Brain microvascular endothelial cell (primary cell): Measurements from ENCODE around the gene TMEM179.

Source experiments
- DNase-seq: peaks from one replicate; pipeline ENCODE4 v3.0.0-alpha.2; 2020
- H3K27ac ChIP-seq: fragments of 250-450 bp; sonication (Bioruptor Pico); 2 replicates; pipeline ENCODE4 v1.5.1; 2020; ENCODE audit warnings: mild to moderate bottlenecking, moderate library complexity
- H3K27me3 ChIP-seq: fragments of 250-450 bp; sonication (Bioruptor Pico); replicated peaks from 2 replicates; pipeline ENCODE4 v1.5.1; 2020; ENCODE audit warnings: mild to moderate bottlenecking
- H3K36me3 ChIP-seq: fragments of 250-450 bp; sonication (Bioruptor Pico); replicated peaks from 2 replicates; pipeline ENCODE4 v1.5.1; 2020; ENCODE audit warnings: mild to moderate bottlenecking
- H3K4me3 ChIP-seq: 2 replicates; pipeline ENCODE4 v1.5.1; 2011; ENCODE audit warnings: low read depth, mild to moderate bottlenecking, control low read depth, low read length, moderate library complexity
- CTCF ChIP-seq: IDR thresholded peaks from 2 replicates; pipeline ENCODE4 v1.5.1; 2011; ENCODE audit warnings: low read depth, mild to moderate bottlenecking, moderate library complexity, low read length, control low read depth, inconsistent platforms; ENCODE audit errors: missing control alignments
- in situ Hi-C: cut with HindIII; loops from 2 replicates; pipeline ENCODE4 v1.10.0; 2017; ENCODE audit warnings: low sequenced_read_pairs, low pct_ligation_motif_present

The TMEM179 gene

GRCh38 chr14:104559028-104559803, 45.4 kb downstream of the TMEM179 start:
- no peaks in the 10 kb centered on the region for H3K27me3 ChIP-seq
- TF ChIP-seq CTCF: no peak
- H3K36me3 ChIP-seq: no peaks in the 10 kb centered on the region
- in situ Hi-C loops: no loop called here
- no peak for DNase-seq
- no peak overlapping the region for H3K4me3 ChIP-seq
- no peak overlapping the region for H3K27ac ChIP-seq

GRCh38 chr14:104558231-104559027, 46.1 kb downstream of the TMEM179 start:
- Histone ChIP-seq H3K36me3 (no peaks in the 10 kb centered on the region), H3K4me3 (no peak overlapping the region), H3K27me3 (no peaks in the 10 kb centered on the region), H3K27ac (no peak overlapping the region)
- no peak for DNase-seq
- in situ Hi-C loops: no loop called here
- no peak for TF ChIP-seq CTCF

GRCh38 chr14:104557766-104558165, 46.8 kb downstream of the TMEM179 start:
- no peak for TF ChIP-seq CTCF
- H3K27ac ChIP-seq: no peak overlapping the region
- in situ Hi-C loops: no loop called here
- no peaks in the 10 kb centered on the region for H3K27me3 ChIP-seq
- no peaks in the 10 kb centered on the region for H3K36me3 ChIP-seq
- no peak overlapping the region for H3K4me3 ChIP-seq
- no peak for DNase-seq

- TF ChIP-seq CTCF: no peak
- Histone ChIP-seq H3K27ac (no peak overlapping the region), H3K4me3 (no peak overlapping the region), H3K27me3 (no peaks in the 10 kb centered on the region), H3K36me3 (no peaks in the 10 kb centered on the region)
- no peak for DNase-seq
- in situ Hi-C loops: no loop called here
Measured at GRCh38 chr14:104557086-104557485, 47.5 kb downstream of the TMEM179 start.

GRCh38 chr14:104556256-104557021, 48.1 kb downstream of the TMEM179 start:
- Histone ChIP-seq H3K4me3 (no peak overlapping the region), H3K27me3 (no peaks in the 10 kb centered on the region), H3K27ac (no peak overlapping the region), H3K36me3 (no peaks in the 10 kb centered on the region)
- no peak for TF ChIP-seq CTCF
- no peak for DNase-seq
- in situ Hi-C loops: no loop called here
